ENCODE measurements around the gene NR6A1.

GRCh38 chr9:124594225-124594624 is 176.9 kb downstream of the NR6A1 start:
- TF ChIP-seq, protein P1, sequence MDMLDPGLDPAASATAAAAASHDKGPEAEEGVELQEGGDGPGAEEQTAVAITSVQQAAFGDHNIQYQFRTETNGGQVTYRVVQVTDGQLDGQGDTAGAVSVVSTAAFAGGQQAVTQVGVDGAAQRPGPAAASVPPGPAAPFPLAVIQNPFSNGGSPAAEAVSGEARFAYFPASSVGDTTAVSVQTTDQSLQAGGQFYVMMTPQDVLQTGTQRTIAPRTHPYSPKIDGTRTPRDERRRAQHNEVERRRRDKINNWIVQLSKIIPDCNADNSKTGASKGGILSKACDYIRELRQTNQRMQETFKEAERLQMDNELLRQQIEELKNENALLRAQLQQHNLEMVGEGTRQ (IDR thresholded peaks at IDR 0.05; ENCODE audit: low read depth, low read length), result no peak
- TF ChIP-seq, protein P1 (CRISPR knock-in tag; IDR thresholded peaks at IDR 0.05; ENCODE audit: borderline replicate concordance), result no peak
- no peak for TF ChIP-seq ZHX1 (CRISPR knock-in tag; IDR thresholded peaks at IDR 0.05; ENCODE audit: low read depth)
- no peak for TF ChIP-seq SRF (IDR thresholded peaks at IDR 0.05; ENCODE audit: low read depth, low read length)
- no peak for TF ChIP-seq SMAD3 (CRISPR knock-in tag; IDR thresholded peaks at IDR 0.05)
- no peak for TF ChIP-seq CBFB (CRISPR knock-in tag; IDR thresholded peaks at IDR 0.05)
